Measurements from ENCODE around the gene MACROD1.

The MACROD1 gene

DNA sequence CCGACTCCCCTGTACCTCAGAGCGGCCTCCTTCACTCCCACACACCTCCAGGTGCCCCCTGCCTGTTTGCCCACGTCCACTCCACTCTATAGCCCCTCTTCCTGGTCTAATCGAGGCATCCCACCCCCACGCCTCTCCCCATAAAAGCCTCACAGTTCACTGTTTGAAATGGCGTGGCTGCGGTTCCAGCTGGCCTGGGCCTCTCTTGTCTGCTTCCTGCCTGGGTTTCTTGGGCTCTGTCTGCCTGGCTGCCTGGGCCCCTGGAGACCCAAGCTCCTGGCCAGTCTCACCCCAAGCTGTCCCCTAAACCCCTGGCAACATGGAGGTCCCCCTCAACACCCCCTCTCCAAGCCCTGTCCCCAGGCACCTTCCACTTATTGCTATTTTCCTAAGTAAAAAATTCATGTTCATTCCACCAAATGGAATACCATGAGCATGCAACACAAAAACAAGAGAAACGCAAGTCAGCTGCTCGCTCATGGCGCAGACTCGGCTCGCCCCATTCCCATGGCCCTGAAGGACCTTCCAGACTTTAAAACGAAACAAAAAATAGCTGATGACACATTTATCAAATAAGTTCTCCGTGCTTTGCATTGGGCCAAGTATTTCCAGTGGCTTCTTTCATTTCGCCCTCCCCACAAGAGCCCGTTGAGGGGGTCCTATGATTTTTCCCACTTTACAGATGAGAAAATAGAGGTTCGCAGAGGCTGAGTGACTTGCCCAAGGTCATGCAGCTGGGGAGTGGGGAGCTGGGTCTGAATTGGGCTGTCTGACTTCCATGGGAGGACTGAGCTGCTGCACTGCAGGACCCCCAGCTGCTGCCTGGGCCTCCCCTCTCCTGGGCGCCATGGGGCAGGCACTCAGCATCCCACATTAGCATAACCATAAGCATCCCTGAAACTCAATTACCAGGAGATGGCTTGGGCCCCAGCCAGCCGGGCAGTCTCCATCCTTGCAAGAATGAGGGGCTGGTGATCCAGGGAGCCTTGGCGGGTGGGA, 141.9 kb downstream of the MACROD1 start:
- TF ChIP-seq, protein P1, sequence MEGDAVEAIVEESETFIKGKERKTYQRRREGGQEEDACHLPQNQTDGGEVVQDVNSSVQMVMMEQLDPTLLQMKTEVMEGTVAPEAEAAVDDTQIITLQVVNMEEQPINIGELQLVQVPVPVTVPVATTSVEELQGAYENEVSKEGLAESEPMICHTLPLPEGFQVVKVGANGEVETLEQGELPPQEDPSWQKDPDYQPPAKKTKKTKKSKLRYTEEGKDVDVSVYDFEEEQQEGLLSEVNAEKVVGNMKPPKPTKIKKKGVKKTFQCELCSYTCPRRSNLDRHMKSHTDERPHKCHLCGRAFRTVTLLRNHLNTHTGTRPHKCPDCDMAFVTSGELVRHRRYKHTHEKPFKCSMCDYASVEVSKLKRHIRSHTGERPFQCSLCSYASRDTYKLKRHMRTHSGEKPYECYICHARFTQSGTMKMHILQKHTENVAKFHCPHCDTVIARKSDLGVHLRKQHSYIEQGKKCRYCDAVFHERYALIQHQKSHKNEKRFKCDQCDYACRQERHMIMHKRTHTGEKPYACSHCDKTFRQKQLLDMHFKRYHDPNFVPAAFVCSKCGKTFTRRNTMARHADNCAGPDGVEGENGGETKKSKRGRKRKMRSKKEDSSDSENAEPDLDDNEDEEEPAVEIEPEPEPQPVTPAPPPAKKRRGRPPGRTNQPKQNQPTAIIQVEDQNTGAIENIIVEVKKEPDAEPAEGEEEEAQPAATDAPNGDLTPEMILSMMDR (IDR thresholded peaks at IDR 0.05; ENCODE audit: extremely low read depth, insufficient read depth, missing control alignments): no peak
- DNase-seq (ENCODE audit: low spot score): no peak

DNA sequence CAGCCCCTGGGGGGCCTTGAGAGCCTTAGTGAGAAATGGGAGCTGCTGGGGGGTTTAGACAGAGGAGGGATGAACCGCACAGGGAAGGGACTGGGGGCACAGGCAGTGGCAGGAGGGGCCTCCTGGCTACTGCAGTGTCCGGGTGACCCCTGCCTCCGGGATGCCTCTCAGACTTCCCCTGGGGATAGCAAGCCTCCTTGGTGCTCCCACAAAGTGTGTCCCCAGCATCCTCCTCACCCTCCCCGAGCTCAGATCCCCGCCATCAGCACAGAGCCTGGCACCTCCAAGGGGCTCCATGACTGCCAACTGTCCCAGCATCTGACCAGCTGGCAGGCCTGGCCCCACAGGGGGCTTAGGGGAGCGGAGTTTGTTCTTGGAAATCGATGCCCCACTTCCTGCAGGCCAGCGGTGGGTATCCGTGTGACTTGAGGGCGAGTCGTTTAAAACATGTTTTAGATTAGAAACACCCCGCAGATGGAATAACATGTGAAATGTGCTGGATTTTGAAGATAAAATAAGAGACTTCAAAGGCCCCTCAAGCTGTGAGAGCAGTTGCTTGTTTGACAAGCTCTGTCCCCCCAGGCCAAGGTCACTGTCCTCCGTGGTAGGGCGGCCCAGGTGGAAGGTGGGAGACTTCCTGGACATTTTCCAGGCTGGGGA, 143.7 kb downstream of the MACROD1 start:
- no peak for DNase-seq (ENCODE audit: low spot score)
- TF ChIP-seq, protein P1 (IDR thresholded peaks at IDR 0.05; ENCODE audit: extremely low read depth, insufficient read depth, missing control alignments): no peak
- in situ Hi-C loops (cut with MboI; ENCODE audit: low pct_unique_long_range_greater_than_20kb, low sequenced_read_pairs, unreplicated experiment): no loop called here

More for the DNA sequence above, 141.9 kb downstream of the MACROD1 start:
- in situ Hi-C loops (cut with MboI; ENCODE audit: low pct_unique_long_range_greater_than_20kb, low sequenced_read_pairs, unreplicated experiment): no loop called here

DNA sequence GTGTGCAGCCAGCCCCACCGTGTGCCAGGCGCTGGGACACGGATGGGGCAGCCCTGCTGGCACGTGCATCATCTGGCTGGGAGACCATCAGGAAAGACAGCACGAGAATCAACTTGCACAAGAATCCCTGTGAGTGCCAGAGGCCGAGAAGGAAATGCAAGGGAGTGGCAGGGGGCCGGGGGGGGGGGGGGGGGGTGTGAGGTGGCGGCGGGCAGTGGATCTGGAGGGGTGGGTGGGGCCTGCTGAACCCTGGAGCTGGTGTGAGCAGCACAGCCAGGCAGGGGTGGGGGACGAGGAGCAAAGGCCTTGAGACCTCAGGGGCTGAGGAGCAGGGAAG, 144.2 kb downstream of the MACROD1 start:
- TF ChIP-seq, protein P1 (IDR thresholded peaks at IDR 0.05; ENCODE audit: extremely low read depth, insufficient read depth, missing control alignments): no peak
- in situ Hi-C loops (cut with MboI; ENCODE audit: low pct_unique_long_range_greater_than_20kb, low sequenced_read_pairs, unreplicated experiment): no loop called here
- DNase-seq (ENCODE audit: low spot score): no peak

DNA sequence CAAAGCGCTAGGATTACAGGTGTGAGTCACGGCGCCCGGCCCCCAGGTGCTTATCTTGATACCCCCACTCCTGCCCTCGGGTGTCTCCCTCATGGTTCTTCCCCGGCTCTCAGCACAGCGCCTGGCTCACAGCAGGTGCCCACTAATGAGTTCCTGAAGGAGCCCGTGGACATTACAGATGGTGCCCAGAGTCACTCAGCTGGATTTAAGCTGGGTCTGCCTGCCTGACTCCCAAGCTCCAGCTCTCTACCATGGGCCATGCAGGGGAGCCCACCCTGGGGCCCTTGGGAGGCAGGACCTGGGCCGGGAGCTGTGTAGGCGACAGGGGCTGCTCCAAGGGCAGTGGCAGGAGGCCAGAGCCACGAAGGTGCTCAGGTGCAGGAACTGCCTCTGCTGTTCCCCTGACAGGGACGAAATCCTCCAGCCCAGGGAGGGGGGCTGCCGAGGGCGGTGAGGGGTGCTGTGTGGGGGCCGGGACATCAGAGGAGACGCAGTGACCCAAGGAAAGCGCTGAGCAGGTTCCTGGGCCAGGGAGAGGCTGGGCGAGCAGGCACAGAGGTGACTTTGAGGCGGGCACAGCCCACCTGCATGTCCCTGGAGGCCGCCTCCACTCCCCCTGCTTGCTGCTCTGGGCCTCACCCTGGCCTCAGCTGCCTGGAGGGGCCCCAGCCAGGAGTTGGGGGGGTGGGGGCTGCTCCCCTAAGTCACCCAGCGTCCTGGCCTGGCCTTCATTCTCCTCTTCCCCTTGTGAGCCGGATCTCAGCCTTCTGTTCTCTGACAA, 144.7 kb downstream of the MACROD1 start:
- DNase-seq (ENCODE audit: low spot score): no peak
- TF ChIP-seq, protein P1 (IDR thresholded peaks at IDR 0.05; ENCODE audit: extremely low read depth, insufficient read depth, missing control alignments): no peak
- in situ Hi-C loops (cut with MboI; ENCODE audit: low pct_unique_long_range_greater_than_20kb, low sequenced_read_pairs, unreplicated experiment): no loop called here

DNA sequence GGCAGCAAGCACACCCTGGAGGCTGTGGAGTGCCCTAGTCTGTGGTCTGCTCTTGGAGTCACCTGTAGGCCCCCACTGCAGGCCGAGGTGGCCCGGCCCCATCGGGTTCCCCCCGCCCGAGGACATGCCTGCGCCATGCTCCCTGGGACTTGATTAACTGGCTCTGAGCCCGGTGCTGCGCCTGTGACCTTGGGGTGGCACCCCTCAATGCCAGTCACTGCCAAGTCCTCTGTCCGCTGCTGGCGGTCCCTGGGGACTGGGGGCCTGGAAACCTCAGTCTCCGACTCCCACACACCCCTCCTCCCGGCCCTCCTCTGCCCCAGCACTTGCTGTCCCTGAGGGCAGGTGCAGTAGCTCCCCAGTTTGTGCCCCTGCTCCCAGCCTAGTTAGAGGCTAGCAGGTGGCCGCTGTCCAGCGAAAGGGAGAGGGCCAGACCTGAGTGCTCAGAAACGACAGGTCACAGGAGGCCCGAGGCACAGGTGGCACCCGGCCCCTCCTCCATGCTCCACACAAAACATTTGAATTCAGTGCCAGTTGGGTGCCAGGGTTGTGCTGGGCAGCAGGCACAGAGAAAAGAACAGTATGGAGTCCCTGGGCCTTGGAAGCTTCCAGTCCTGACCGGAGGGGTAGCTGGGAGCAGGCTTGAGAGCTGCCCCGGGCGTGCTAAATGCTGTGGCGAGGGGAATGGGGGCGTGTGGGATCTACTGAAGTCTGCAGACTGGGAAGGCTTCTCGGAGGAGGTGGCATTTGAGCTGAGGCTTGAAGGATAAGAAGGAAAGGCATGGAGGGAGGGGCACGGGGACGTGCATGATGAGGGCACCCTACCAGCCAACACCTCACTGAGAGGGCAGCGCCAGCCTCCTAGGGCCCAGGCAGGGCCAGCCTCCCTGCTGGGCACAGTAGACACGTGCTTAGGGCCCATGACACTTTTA, 146.5 kb downstream of the MACROD1 start:
- TF ChIP-seq, protein P1 (IDR thresholded peaks at IDR 0.05; ENCODE audit: extremely low read depth, insufficient read depth, missing control alignments): no peak
- DNase-seq (ENCODE audit: low spot score): no peak
- in situ Hi-C loops (cut with MboI; ENCODE audit: low pct_unique_long_range_greater_than_20kb, low sequenced_read_pairs, unreplicated experiment): no loop called here
